Body of pancreas (tissue), 4 donors: ENCODE data around the gene INTS11.

ENCODE experiments used
- POLR2A ChIP-seq, 3 donors: fragments of 450-650 bp; IDR thresholded peaks; one replicate each; pipeline ENCODE4 v1.6.1; 2016; ENCODE audit warnings: antibody characterized with exemption in 3 of 3, mild to moderate bottlenecking in 2 of 3
- TF ChIP-seq, protein P1 (sequence below), 7 experiments: fragments of 450-650 bp in 4 of 7; fragments of 200-600 bp in 3 of 7; sonication (generic) in 3 of 7; IDR thresholded peaks; one replicate each; pipeline ENCODE4 v1.5.1; 2016 to 2019; ENCODE audit warnings: antibody characterized with exemption in 7 of 7

- TF ChIP-seq, protein P1, sequence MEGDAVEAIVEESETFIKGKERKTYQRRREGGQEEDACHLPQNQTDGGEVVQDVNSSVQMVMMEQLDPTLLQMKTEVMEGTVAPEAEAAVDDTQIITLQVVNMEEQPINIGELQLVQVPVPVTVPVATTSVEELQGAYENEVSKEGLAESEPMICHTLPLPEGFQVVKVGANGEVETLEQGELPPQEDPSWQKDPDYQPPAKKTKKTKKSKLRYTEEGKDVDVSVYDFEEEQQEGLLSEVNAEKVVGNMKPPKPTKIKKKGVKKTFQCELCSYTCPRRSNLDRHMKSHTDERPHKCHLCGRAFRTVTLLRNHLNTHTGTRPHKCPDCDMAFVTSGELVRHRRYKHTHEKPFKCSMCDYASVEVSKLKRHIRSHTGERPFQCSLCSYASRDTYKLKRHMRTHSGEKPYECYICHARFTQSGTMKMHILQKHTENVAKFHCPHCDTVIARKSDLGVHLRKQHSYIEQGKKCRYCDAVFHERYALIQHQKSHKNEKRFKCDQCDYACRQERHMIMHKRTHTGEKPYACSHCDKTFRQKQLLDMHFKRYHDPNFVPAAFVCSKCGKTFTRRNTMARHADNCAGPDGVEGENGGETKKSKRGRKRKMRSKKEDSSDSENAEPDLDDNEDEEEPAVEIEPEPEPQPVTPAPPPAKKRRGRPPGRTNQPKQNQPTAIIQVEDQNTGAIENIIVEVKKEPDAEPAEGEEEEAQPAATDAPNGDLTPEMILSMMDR (IDR thresholded peaks at IDR 0.05), result no peak
- TF ChIP-seq POLR2A (IDR thresholded peaks at IDR 0.05), result no peak
Observed at GRCh38 chr1:1307261-1307922, 17.1 kb downstream of the INTS11 start.
